Neural crest cell (in vitro differentiated cells): ENCODE data around the gene HDAC4. TPM values are rescaled to one million over a fixed set of nuclear protein-coding genes. Genes with fewer than 3 reads are reported as not detected.

ENCODE experiments used
- DNase-seq: peaks from one replicate; pipeline ENCODE4 v3.0.0; 2021; ENCODE audit warnings: low read depth, mixed read lengths, low spot score
- H3K27ac Mint-ChIP-seq: one replicate; pipeline ENCODE4 v1.8.0; 2021; ENCODE audit warnings: mild to moderate bottlenecking, mixed read lengths; ENCODE audit not compliant: unreplicated experiment
- H3K27me3 Mint-ChIP-seq: 2 replicates; pipeline ENCODE4 v1.8.0; 2021; ENCODE audit warnings: low read depth, mild to moderate bottlenecking, mixed read lengths
- H3K36me3 Mint-ChIP-seq: 2 replicates; pipeline ENCODE4 v1.8.0; 2021; ENCODE audit warnings: low read depth, mild to moderate bottlenecking, mixed read lengths
- H3K4me1 Mint-ChIP-seq: 2 replicates; pipeline ENCODE4 v1.8.0; 2021; ENCODE audit warnings: mixed read lengths
- H3K4me3 Mint-ChIP-seq: one replicate; pipeline ENCODE4 v1.8.0; 2021; ENCODE audit warnings: mild to moderate bottlenecking, mixed read lengths
- H3K9me3 Mint-ChIP-seq: 2 replicates; pipeline ENCODE4 v1.8.0; 2021; ENCODE audit warnings: mixed read lengths
- total RNA-seq: library from RNA; stranded (reverse); gene quantifications from 2 replicates; pipeline ENCODE4 v1.2.1, GENCODE V29; 2021
- TF ChIP-seq, protein P1 (sequence below): fragments of 200-600 bp; sonication (generic); conservative IDR thresholded peaks from 2 replicates; pipeline ENCODE4 v1.5.0; 2021; ENCODE audit warnings: antibody characterized with exemption, mild to moderate bottlenecking

The HDAC4 gene
- total RNA-seq, 1 donor from 2014 or later = 52.1 TPM

DNA sequence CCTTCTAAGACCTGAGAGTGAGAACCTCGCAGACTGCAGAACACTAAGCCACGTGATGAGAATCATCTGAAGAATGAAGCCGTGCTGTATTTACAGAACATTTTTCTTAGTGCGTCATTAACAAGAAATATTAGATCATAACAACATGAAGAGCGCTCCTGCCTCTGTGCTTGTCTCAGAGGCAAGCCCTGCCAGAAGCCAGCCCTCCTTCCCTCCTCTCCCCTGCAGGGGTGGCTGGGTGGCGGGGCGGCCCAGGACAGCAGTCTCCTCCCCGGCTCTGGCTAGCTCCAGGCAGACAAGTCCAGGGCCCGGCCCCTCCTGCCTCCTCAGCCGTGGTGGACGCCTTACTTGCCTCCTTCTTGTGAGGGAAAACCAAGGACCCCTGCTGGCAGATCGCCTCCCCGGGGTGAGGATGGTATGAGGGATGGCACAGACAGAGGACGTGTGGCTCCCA, 290.2 kb downstream of the HDAC4 start:
- DNase-seq = no peak
- TF ChIP-seq, protein P1, sequence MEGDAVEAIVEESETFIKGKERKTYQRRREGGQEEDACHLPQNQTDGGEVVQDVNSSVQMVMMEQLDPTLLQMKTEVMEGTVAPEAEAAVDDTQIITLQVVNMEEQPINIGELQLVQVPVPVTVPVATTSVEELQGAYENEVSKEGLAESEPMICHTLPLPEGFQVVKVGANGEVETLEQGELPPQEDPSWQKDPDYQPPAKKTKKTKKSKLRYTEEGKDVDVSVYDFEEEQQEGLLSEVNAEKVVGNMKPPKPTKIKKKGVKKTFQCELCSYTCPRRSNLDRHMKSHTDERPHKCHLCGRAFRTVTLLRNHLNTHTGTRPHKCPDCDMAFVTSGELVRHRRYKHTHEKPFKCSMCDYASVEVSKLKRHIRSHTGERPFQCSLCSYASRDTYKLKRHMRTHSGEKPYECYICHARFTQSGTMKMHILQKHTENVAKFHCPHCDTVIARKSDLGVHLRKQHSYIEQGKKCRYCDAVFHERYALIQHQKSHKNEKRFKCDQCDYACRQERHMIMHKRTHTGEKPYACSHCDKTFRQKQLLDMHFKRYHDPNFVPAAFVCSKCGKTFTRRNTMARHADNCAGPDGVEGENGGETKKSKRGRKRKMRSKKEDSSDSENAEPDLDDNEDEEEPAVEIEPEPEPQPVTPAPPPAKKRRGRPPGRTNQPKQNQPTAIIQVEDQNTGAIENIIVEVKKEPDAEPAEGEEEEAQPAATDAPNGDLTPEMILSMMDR = no peak
- no peaks in the 10 kb centered on the region for H3K9me3 Mint-ChIP-seq
- H3K4me3 Mint-ChIP-seq = no peak overlapping the region
- no peaks in the 10 kb centered on the region for H3K36me3 Mint-ChIP-seq
- no peaks in the 10 kb centered on the region for H3K4me1 Mint-ChIP-seq
- no peaks in the 10 kb centered on the region for H3K27me3 Mint-ChIP-seq
- H3K27ac Mint-ChIP-seq = no peak overlapping the region

DNA sequence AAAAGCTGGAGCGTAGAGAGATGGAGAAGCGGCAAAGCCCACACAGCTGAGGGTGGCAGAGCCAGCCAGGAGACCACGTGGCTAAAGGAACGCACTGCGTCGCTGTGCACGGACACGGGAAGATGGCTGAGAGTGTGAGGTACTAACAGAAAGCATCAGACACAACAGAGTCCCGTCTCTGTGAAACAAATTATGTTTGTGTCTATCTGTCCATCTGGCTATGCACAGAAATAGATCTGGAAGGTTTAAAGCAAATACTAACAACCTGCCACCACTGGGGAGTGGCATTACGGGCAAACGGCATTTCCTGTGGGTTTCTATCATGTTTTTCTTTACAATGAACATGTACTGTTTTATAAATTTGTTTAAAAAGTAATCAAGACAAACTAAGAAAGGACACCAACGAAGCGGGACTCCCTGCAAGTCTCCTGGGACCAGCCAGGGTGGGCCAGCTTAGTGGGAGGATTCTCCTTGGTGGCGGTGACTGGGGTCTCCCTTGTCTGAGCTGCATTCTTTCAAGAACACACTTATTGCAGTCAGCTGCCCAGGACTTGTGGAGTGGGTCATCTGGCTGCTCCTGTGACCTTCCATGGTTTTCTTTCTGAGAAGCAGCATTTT, 290.8 kb downstream of the HDAC4 start:
- Mint-ChIP-seq H3K27me3 (no peaks in the 10 kb centered on the region), H3K4me1 (no peaks in the 10 kb centered on the region), H3K4me3 (no peak overlapping the region), H3K9me3 (no peaks in the 10 kb centered on the region), H3K36me3 (no peaks in the 10 kb centered on the region), H3K27ac (no peak overlapping the region)
- no peak for DNase-seq
- TF ChIP-seq, protein P1 = no peak

GRCh38 chr2:239109041-239109927, 291.5 kb downstream of the HDAC4 start:
- no peak overlapping the region for H3K4me3 Mint-ChIP-seq
- no peaks in the 10 kb centered on the region for H3K4me1 Mint-ChIP-seq
- no peaks in the 10 kb centered on the region for H3K27me3 Mint-ChIP-seq
- H3K9me3 Mint-ChIP-seq = no peaks in the 10 kb centered on the region
- H3K27ac Mint-ChIP-seq = no peak overlapping the region
- peaks cover 3% of the 10 kb centered on the region for H3K36me3 Mint-ChIP-seq
- TF ChIP-seq, protein P1 = no peak
- DNase-seq = no peak

DNA sequence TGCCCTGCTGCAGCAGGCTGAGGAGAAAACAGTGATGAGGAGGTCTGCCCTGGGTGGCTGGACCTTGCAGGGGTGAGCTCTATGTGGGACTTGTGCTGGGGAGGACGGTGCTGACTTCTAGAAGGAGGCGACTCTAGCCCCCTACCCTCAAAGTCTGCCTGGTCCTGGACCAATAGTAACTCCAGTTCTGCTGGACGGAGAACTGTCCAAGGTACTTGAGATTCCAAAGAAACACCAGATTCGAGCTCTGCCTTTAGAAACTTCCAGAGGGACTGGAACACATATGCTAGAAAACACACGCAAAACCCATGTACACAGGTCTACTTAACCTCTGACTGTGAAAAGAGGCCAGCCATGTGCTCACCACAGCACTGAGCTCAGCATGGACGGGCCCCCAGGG, 292.4 kb downstream of the HDAC4 start:
- Mint-ChIP-seq H3K27ac (no peak overlapping the region), H3K36me3 (peaks cover 3% of the 10 kb centered on the region), H3K4me3 (no peak overlapping the region), H3K4me1 (no peaks in the 10 kb centered on the region), H3K27me3 (no peaks in the 10 kb centered on the region), H3K9me3 (no peaks in the 10 kb centered on the region)
- no peak for DNase-seq
- TF ChIP-seq, protein P1 = no peak

DNA sequence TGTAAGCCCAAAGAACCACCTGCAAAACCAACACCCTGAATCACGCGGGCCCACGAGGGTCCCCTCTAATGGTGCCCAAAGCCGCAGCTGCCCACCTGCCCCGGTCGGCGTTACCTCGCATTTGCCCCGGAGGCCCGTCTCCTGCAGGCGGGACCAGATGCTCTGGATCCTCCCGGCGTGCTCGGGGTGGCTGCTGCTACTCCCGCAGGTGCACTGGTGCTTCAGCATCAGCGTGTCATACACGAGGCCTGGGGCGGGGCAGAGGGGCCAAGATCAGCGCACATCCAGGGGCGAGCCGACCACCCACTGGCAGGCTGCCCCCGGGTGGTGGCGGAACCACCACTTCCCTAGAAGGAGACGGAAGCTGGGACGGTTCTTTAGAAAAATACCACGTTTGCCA, 292.9 kb downstream of the HDAC4 start:
- TF ChIP-seq, protein P1 = no peak
- Mint-ChIP-seq H3K4me1 (no peaks in the 10 kb centered on the region), H3K27ac (no peak overlapping the region), H3K9me3 (no peaks in the 10 kb centered on the region), H3K27me3 (no peaks in the 10 kb centered on the region), H3K36me3 (peaks cover 3% of the 10 kb centered on the region), H3K4me3 (no peak overlapping the region)
- no peak for DNase-seq
